AG04449 (cell line): ENCODE data around the gene FLCN.
"Not testable (repeated sequence)": the region's sequence is repeated elsewhere in the genome, so short reads cannot be mapped to it uniquely, and the experiment has no call there.

Source experiments
- CTCF ChIA-PET: fragments of 350-600 bp; formaldehyde crosslinking; extraction: SDS; loops from one replicate; lab custom pipeline; 2021; ENCODE audit warnings: antibody characterized with exemption; lab: Yijun Ruan, JAX
- POLR2A ChIA-PET: fragments of 400-600, 350-600 bp; formaldehyde crosslinking; extraction: SDS; loops from one replicate; lab custom pipeline; 2020; ENCODE audit warnings: antibody characterized with exemption, inconsistent platforms; lab: Yijun Ruan, JAX
- DNase-seq: peaks from one replicate; pipeline ENCODE4 v3.0.0-alpha.2; 2010; ENCODE audit warnings: low read depth, low spot score
- H3K4me3 ChIP-seq: 2 replicates; pipeline ENCODE4 v1.5.1; 2011; ENCODE audit warnings: low read depth, mild to moderate bottlenecking, control low read depth, low read length
- CTCF ChIP-seq: IDR thresholded peaks from one replicate; pipeline ENCODE4 v1.5.1; 2011; ENCODE audit warnings: mild to moderate bottlenecking, moderate library complexity, low read length, control low read depth, inconsistent platforms; ENCODE audit not compliant: insufficient read depth; ENCODE audit errors: missing control alignments

Gene FLCN

GRCh38 chr17:17237026-17237799, at the start of gene FLCN:
TSS of gene FLCN (minus strand) at chr17:17237168. CDS start at chr17:17228137, 9,031 bp downstream.
- ChIA-PET CTCF (interaction anchor here (1.7 to 2.3 kb wide), 2 partner anchors 236 to 240 kb away, joined by 4 to 7 read pairs; no protein-coding TSS in a partner anchor), POLR2A (interaction anchor here (1.0 to 2.0 kb wide), 5 partner anchors 14 to 195 kb away, joined by 3 to 6 read pairs (median 5); partner anchors contain the start of gene COPS3)
- peak; percentile 36 for DNase-seq
- TF ChIP-seq CTCF, result no peak
- H3K4me3 ChIP-seq, result peak within 1 kb of the TSS; percentile 99

- H3K4me3 ChIP-seq, result no peak overlapping the region
- POLR2A ChIA-PET, result no interaction called here
- TF ChIP-seq CTCF, result no peak
- CTCF ChIA-PET, result no interaction called here
- no peak for DNase-seq
Observed at GRCh38 chr17:17285951-17286350, 49.0 kb upstream of the FLCN start.

- no peak for TF ChIP-seq CTCF
- ChIA-PET CTCF (interaction anchor here (0.7 to 2.0 kb wide), 4 partner anchors 12 to 361 kb away, joined by 3 to 10 read pairs (median 4); no protein-coding TSS in a partner anchor), POLR2A (interaction anchor here (0.6 to 1.0 kb wide), 6 partner anchors 17 to 293 kb away, joined by 3 to 6 read pairs (median 3); partner anchors contain the start of gene FLCN)
- DNase-seq, result peak; percentile 80
- H3K4me3 ChIP-seq, result peak within 1 kb of the TSS; percentile 85
Observed at GRCh38 chr17:17280613-17281549, 43.9 kb upstream of the FLCN start, which contains the start of gene COPS3. TSS of gene COPS3 (minus strand) at chr17:17281246. CDS start at chr17:17281186, 60 bp downstream.

- no peak for TF ChIP-seq CTCF
- H3K4me3 ChIP-seq, result no peak overlapping the region; the same call in 1 of the 2 replicates
- DNase-seq, result no peak
- ChIA-PET POLR2A (no interaction called here), CTCF (interaction anchor here (0.8 to 1.5 kb wide), 2 partner anchors 9 to 13 kb away, joined by 3 to 7 read pairs; no protein-coding TSS in a partner anchor)
Observed at GRCh38 chr17:17279316-17279715, 42.3 kb upstream of the FLCN start.

- DNase-seq, CTCF ChIA-PET, H3K4me3 ChIP-seq, POLR2A ChIA-PET: not testable (repeated sequence)
Observed at GRCh38 chr17:17277431-17277830, 40.5 kb upstream of the FLCN start.

GRCh38 chr17:17275971-17276370, 39.0 kb upstream of the FLCN start:
- no peak for DNase-seq
- H3K4me3 ChIP-seq, result no peak overlapping the region
- ChIA-PET CTCF (no interaction called here), POLR2A (no interaction called here)
- no peak for TF ChIP-seq CTCF
